HG03342 (cell line): Measurements from ENCODE around the gene MKI67.
A peak's percentile ranks its signal among the peaks of the same experiment; 100 is the strongest.

Source experiments
- ATAC-seq: cut with Tn5 transposase; IDR thresholded peaks from one replicate; pipeline ENCODE4 v1.9.1; 2021; ENCODE audit warnings: mild to moderate bottlenecking, moderate library complexity; ENCODE audit not compliant: unreplicated experiment

MKI67 gene

GRCh38 chr10:128086003-128086863 is 40.0 kb downstream of the MKI67 start:
- no peak for ATAC-seq

- ATAC-seq = no peak
These were observed 41.2 kb downstream of the MKI67 start for GRCh38 chr10:128084991-128085390.

DNA sequence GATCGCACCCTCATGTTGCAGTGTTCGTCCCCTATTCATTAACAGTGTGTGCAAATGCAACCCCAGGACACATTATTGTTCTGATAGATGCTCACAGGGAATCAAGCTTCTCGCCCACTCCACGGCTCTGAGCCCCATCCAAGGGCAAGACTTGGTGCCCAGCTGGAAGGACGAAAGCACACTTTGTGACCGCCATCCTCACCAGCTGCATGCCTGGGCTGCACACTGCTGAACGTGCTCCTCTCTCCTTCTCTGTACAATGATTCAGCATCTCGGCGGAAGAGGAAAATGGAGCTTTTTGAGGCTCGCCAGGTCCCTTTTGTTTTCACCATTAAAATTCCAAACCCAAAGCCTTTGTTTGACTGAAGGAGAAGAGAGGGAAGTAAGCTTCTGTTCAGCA is 41.9 kb downstream of the MKI67 start:
- ATAC-seq = no peak

DNA sequence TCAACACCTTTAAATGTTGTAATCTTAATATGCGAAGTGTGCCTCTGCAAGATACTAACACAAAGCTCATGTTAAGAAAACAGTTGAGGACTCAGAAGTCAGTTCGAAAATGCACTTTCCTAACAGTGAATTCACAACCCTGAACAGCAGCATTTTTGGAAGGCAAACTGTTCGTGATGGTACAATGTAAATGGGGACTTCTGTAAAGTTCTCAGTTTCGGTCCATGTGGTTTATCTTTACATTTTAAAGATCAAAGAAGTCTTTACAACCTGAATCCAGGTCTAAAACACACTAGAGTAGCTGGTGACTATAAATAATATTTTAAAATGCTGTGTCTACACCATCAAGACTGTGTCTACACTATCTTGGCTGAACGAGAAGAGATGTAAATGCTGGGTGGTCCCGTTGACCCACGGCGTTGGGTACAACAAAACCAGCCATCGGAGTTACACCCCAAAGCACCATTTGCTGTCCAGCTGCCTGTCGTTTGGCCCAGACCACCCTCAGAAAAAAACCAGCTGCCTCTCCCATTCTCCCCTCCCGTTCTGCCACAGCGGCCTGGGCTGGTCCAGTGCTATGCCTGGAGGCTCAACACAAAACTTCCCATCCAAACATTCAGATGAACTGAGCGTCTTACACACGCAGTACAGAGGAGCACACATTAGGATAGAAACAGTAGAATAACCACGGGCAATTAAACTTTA is 42.9 kb downstream of the MKI67 start:
- ATAC-seq = no peak

- no peak for ATAC-seq
These were observed 44.5 kb downstream of the MKI67 start for GRCh38 chr10:128081720-128082119.

- ATAC-seq = no peak
These were observed 45.0 kb downstream of the MKI67 start for GRCh38 chr10:128081222-128081621.

GRCh38 chr10:128080641-128081040 is 45.6 kb downstream of the MKI67 start:
- no peak for ATAC-seq

- ATAC-seq = no peak
These were observed 46.0 kb downstream of the MKI67 start for GRCh38 chr10:128080231-128080630.

DNA sequence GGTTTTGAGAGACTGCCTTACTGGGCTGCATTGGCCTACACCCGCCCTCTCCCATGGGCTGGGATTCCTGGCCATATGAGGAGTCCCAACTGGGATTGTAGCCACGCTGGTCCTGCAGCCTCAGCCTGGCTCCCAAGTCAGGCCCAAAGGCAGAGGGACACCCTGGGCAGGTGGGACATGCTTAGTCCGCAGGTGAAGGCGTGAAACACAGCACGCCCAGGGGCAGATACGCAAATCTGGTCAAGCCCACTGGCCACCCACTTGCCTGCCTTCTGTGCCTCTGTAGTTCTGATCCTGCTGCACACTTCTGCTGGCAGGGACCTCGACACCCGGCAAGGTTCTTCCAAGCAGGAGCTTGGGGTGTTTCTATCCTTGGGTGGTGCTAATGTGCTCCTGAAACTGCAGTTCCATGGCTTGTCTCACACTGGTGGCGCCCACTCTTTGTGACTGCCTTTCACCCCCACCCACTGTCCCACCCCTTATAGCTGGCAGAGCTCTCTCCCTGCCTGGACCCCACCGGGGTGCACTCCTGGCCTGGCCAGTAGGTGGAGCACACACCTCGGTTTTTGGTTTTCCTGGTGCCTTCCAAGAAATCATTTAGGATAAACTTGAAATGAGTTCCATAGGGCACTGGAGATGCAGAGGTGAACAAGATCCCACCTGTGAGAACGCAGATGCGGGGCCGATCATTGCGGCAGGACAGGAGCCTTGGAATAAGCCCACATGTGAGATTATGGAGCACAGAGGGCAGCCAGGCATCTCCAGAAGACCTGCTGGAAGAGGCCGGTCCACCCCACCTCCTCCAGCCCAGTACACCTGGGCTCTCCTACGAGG is 47.9 kb downstream of the MKI67 start:
- ATAC-seq = peak; percentile 68

DNA sequence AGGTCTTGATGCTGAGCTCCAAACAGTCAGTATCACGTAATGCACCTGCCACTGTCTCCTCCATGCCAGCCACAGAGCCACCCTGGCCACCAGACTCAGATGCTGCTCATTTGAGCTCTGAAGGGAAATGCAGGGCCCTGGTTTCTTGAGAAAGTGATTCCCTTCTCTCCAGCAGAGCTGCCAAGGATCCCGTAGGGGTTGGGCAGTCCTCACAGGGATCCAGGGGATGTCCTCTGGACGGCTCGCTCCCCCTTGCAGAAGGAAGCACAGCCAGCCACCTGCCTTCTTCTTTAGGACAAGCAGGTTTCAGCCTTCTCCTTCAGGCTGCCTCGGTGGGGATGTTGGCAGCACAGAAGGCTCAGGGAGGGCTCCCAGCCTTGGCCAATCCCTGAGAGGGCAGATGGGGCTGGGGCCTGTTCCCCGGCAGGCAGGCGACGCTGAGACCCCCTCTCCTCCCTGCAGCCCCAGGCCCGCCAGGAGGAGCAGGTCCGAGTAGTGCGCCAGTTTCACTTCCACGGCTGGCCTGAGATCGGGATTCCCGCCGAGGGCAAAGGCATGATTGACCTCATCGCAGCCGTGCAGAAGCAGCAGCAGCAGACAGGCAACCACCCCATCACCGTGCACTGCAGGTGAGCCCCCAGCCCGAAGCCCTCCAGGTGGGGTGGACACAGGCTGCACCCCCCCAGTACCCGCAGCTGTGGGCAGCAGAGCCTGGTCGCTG is 48.9 kb downstream of the MKI67 start:
- ATAC-seq = no peak

- no peak for ATAC-seq
These were observed 51.6 kb downstream of the MKI67 start for GRCh38 chr10:128074589-128074988.

DNA sequence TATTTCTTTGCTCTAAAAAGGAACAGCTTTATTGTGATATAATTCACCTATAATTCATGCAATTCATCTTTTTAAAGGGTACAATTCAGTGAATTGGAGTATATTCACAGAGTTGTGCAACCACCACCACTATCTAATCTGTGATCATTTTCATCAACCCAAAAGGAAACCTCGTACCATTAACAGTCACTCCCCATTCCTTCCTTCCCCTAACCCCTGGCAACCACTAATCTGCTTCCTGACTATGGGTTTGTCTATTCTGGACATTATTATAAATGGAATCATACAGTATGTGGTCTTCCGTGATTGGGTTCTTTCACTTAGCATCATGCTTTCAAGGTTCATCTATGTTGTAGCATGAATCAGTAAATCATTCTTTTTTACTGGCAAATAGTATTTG is 52.3 kb downstream of the MKI67 start:
- no peak for ATAC-seq

GRCh38 chr10:128072941-128073645 is 53.1 kb downstream of the MKI67 start:
- ATAC-seq = no peak

GRCh38 chr10:128072046-128072445 is 54.2 kb downstream of the MKI67 start:
- no peak for ATAC-seq

- ATAC-seq = no peak
These were observed 54.8 kb downstream of the MKI67 start for GRCh38 chr10:128071417-128071782.

DNA sequence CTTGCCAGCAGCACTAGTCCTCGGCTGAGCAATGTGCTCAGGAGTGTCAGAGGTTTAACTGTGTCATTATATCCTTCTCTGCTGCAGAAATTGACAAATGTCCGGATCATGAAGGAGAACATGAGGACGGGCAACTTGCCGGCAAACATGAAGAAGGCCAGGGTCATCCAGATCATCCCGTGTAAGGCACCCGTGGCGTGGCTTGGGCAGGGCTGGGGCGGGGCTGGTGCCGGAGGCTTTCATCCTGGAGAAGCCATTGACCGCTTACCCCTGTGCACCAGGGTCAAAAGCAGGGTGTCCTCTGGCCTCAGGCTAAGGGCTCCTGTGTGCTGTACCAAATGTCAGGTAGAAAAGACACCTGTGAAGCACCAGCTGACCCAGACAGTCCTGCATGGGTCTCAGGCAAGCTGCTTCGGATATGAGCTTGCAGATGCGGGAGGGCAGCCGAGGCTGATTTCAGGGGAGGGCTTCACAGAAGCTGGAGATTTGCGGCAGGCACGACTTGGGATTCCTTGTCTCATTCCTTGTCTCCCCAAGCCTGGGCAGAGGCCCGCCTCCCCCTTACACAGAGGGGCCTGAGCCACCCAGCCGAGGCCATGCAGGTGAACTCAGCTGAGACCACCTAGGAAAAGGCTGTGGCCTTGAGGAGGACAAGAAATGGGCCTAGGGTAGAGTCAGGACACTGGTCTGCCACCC is 55.4 kb downstream of the MKI67 start:
- ATAC-seq = no peak

DNA sequence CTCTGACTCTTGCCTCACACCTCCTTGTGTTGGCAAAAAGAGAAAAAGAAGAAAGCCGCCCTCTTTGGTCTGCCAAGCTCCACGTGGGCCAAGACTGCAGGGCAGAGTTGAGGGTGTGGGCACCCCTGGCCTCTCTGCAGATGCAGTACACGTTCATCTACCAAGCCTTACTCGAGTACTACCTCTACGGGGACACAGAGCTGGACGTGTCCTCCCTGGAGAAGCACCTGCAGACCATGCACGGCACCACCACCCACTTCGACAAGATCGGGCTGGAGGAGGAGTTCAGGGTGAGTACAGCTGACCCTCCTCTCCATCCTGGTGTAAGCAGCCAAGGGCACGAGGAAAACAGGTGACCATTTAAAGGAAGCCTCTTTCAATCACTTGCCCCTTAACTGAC is 56.1 kb downstream of the MKI67 start:
- ATAC-seq = no peak

DNA sequence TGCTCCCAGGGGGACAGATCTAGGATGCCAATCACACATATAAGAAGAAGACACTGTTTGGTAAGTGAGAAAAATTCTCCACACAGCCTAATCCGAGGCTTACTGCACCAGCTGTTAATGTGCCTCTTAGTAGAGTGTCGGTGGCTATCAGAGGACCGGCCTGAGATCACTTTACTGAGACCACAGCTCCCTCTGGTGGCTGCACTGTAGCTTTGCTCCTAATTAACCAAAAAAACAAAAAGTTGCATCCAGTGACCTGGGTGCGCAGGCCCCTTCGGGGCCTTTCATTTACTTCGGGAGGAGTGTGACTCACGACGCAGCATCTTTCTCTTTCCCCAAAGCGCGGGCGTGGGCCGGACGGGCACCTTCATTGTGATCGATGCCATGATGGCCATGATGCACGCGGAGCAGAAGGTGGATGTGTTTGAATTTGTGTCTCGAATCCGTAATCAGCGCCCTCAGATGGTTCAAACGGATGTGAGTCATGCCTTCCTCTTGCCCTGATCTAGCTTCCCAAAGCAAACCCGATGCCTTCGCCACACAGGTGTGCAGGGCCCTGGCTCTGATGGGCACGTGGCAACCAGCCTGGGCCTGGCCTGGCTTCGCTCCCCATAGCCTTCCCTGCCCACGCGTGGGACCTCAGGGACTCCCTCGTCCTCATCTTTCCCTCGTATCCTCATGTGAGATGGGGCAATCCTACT is 56.7 kb downstream of the MKI67 start:
- peak; percentile 37 for ATAC-seq
